HepG2 (cell line): ENCODE results near the gene NEURL3. TPM values are rescaled to one million over a fixed set of nuclear protein-coding genes. Genes with fewer than 3 reads are reported as not detected.

Experiments
- AGO1 ChIP-seq: fragments of 200-400 bp; formaldehyde crosslinking; IDR thresholded peaks from 2 replicates; pipeline ENCODE4 v1.6.1; 2017; ENCODE audit warnings: mild to moderate bottlenecking, low read depth, low read length, moderate library complexity; ENCODE audit not compliant: poor library complexity, severe bottlenecking
- ATF7 ChIP-seq, 2 experiments: fragments of 450-650 bp in 1 of 2; sonication (generic) in 1 of 2; formaldehyde crosslinking in 1 of 2; IDR thresholded peaks; 2 replicates each; pipeline versions ENCODE4 v1.4.0 to v1.6.1; 2016 to 2020; ENCODE audit warnings: antibody characterized with exemption in 1 of 2, mild to moderate bottlenecking in 1 of 2, missing genetic modification reagents in 1 of 2
- CBX2 ChIP-seq, 2 experiments: fragments of 200-600 bp in 1 of 2; sonication (generic); formaldehyde crosslinking in 1 of 2; IDR thresholded peaks; 2 replicates each; pipeline versions ENCODE4 v1.7.0 to v1.8.1; 2018 to 2022; ENCODE audit warnings: low read depth in 2 of 2, low read length in 1 of 2, mild to moderate bottlenecking in 1 of 2, missing genetic modification reagents in 1 of 2
- HDAC1 ChIP-seq: sonication (generic); formaldehyde crosslinking; IDR thresholded peaks from 2 replicates; pipeline ENCODE4 v1.5.1; 2020; ENCODE audit warnings: mild to moderate bottlenecking, missing genetic modification reagents
- HDAC6 ChIP-seq: fragments of 200-600 bp; sonication (generic); IDR thresholded peaks from 2 replicates; pipeline ENCODE4 v1.7.0; 2017; ENCODE audit warnings: mild to moderate bottlenecking, antibody characterized with exemption, low read length, low read depth
- HNF1A ChIP-seq, 2 experiments: sonication (generic) in 1 of 2; formaldehyde crosslinking in 1 of 2; IDR thresholded peaks; 2 replicates each; pipeline versions ENCODE4 v1.4.0 to v1.6.1; 2016 to 2020; ENCODE audit warnings: borderline replicate concordance in 1 of 2, low read depth in 1 of 2, mild to moderate bottlenecking in 1 of 2, missing genetic modification reagents in 1 of 2
- HNRNPL ChIP-seq: fragments of 200-400 bp; formaldehyde crosslinking; IDR thresholded peaks from 2 replicates; pipeline ENCODE4 v1.6.1; 2017; ENCODE audit warnings: mild to moderate bottlenecking, low read depth, low read length
- KAT8 ChIP-seq: IDR thresholded peaks from 2 replicates; pipeline ENCODE4 v1.6.1; 2016; ENCODE audit warnings: missing genetic modification reagents, missing compliant biosample characterization
- MTF1 ChIP-seq: sonication (generic); formaldehyde crosslinking; IDR thresholded peaks from 2 replicates; pipeline ENCODE4 v1.5.0; 2020; ENCODE audit warnings: missing genetic modification reagents
- NFKB2 ChIP-seq: sonication (generic); formaldehyde crosslinking; IDR thresholded peaks from 2 replicates; pipeline ENCODE4 v1.4.0; 2020; ENCODE audit warnings: missing genetic modification reagents, borderline replicate concordance
- PAF1 ChIP-seq: IDR thresholded peaks from 2 replicates; pipeline ENCODE4 v1.6.1; 2016; ENCODE audit warnings: missing genetic modification reagents, missing compliant biosample characterization
- POLR2G ChIP-seq: fragments of 200-400 bp; formaldehyde crosslinking; IDR thresholded peaks from 2 replicates; pipeline ENCODE4 v1.6.1; 2018; ENCODE audit warnings: mild to moderate bottlenecking, low read depth, low read length, moderate library complexity
- RORA ChIP-seq: sonication (generic); formaldehyde crosslinking; IDR thresholded peaks from 2 replicates; pipeline ENCODE4 v1.5.0; 2020; ENCODE audit warnings: mild to moderate bottlenecking, missing genetic modification reagents, moderate library complexity
- SALL1 ChIP-seq: sonication (generic); formaldehyde crosslinking; IDR thresholded peaks from 2 replicates; pipeline ENCODE4 v1.8.0; 2022; ENCODE audit warnings: mild to moderate bottlenecking, missing genetic modification reagents
- SNAPC2 ChIP-seq: sonication (generic); formaldehyde crosslinking; IDR thresholded peaks from 2 replicates; pipeline ENCODE4 v1.8.1; 2022; ENCODE audit warnings: mild to moderate bottlenecking, missing genetic modification reagents
- TBX2 ChIP-seq: sonication (generic); formaldehyde crosslinking; IDR thresholded peaks from 2 replicates; pipeline ENCODE4 v1.5.0; 2020; ENCODE audit warnings: missing genetic modification reagents, mild to moderate bottlenecking, borderline replicate concordance
- ZNF256 ChIP-seq: sonication (generic); formaldehyde crosslinking; conservative IDR thresholded peaks from 2 replicates; pipeline ENCODE4 v1.4.0; 2020; ENCODE audit warnings: missing genetic modification reagents
- ZNF260 ChIP-seq: sonication (generic); formaldehyde crosslinking; IDR thresholded peaks from 2 replicates; pipeline ENCODE4 v1.4.0; 2020; ENCODE audit warnings: missing genetic modification reagents, low read depth, mild to moderate bottlenecking, borderline replicate concordance
- ZNF451 ChIP-seq: sonication (generic); formaldehyde crosslinking; IDR thresholded peaks from 2 replicates; pipeline ENCODE4 v1.5.0; 2020; ENCODE audit warnings: mild to moderate bottlenecking, missing genetic modification reagents
- ZNF572 ChIP-seq: sonication (generic); formaldehyde crosslinking; IDR thresholded peaks from 2 replicates; pipeline ENCODE4 v1.5.1; 2020; ENCODE audit warnings: mild to moderate bottlenecking, missing genetic modification reagents
- ZNF616 ChIP-seq: sonication (generic); formaldehyde crosslinking; IDR thresholded peaks from 2 replicates; pipeline ENCODE4 v1.5.0; 2020; ENCODE audit warnings: low read depth, mild to moderate bottlenecking, missing genetic modification reagents
- ZNF713 ChIP-seq: sonication (generic); formaldehyde crosslinking; IDR thresholded peaks from 2 replicates; pipeline ENCODE4 v1.4.0; 2020; ENCODE audit warnings: mild to moderate bottlenecking, missing genetic modification reagents
- ZNF879 ChIP-seq: sonication (generic); formaldehyde crosslinking; IDR thresholded peaks from 2 replicates; pipeline ENCODE4 v1.8.1; 2023; ENCODE audit warnings: missing genetic modification reagents
- polyA plus RNA-seq, 8 experiments: library from polyadenylated mRNA; depleted of rRNA in 3 of 8; stranded (reverse) in 7 of 8; unstranded in 1 of 8; fragments of >200 nt; fragmentation: Illumina TruSeq in 4 of 8; extraction: Trizol in 4 of 8; gene quantifications; 2 replicates each; pipeline versions ENCODE4 v1.2.1 to v1.2.3, GENCODE V29; 2011 to 2016; ENCODE audit warnings: low read depth in 4 of 8, missing spikeins in 1 of 8, mixed read lengths in 1 of 8; ENCODE audit not compliant: insufficient read depth in 1 of 8
- total RNA-seq, 5 experiments: library from RNA; depleted of rRNA; stranded (reverse); fragments of >200 nt; fragmentation: Illumina TruSeq; extraction: Trizol; gene quantifications; 2 replicates each; pipeline ENCODE4 v1.2.3, GENCODE V29; 2016; ENCODE audit warnings: low read depth in 1 of 5
- TF ChIP-seq, protein P1 (sequence below): sonication (generic); formaldehyde crosslinking; IDR thresholded peaks from 2 replicates; pipeline ENCODE4 v1.8.1; 2023; ENCODE audit warnings: mild to moderate bottlenecking, missing genetic modification reagents
- TF ChIP-seq, protein P2 (sequence below): sonication (generic); formaldehyde crosslinking; IDR thresholded peaks from 2 replicates; pipeline ENCODE4 v1.4.0; 2020; ENCODE audit warnings: mild to moderate bottlenecking, low read depth, missing genetic modification reagents

Gene NEURL3
- total and polyA plus RNA-seq, 2 of the 13 experiments (the other 11 are each of a cell fraction or from before 2014, with no cell fraction given), result 0.16 to 1.2 TPM

- TF ChIP-seq, protein P1, sequence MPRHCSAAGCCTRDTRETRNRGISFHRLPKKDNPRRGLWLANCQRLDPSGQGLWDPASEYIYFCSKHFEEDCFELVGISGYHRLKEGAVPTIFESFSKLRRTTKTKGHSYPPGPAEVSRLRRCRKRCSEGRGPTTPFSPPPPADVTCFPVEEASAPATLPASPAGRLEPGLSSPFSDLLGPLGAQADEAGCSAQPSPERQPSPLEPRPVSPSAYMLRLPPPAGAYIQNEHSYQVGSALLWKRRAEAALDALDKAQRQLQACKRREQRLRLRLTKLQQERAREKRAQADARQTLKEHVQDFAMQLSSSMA (CRISPR knock-in tag), result no peak; the same call in 1 of the 2 replicates
- TF ChIP-seq AGO1 (no peak), RORA (no peak), TBX2 (CRISPR knock-in tag) (0 out of 2 replicates have a peak, but pooled peaks have one; percentile 14), SNAPC2 (CRISPR knock-in tag) (no peak), ZNF572 (CRISPR knock-in tag) (no peak), HDAC1 (CRISPR knock-in tag) (peak; percentile 50), CBX2 (IDR thresholded peaks at IDR 0.05; ENCODE audit: low read depth, low read length) (no peak), CBX2 (CRISPR knock-in tag; IDR thresholded peaks at IDR 0.05; ENCODE audit: low read depth) (no peak), POLR2G (no peak), NFKB2 (CRISPR knock-in tag) (0 out of 2 replicates have a peak, but pooled peaks have one; percentile 20), HDAC6 (no peak), ZNF451 (CRISPR knock-in tag) (0 out of 2 replicates have a peak, but pooled peaks have one; percentile 9), SALL1 (no peak), MTF1 (no peak), PAF1 (CRISPR knock-in tag) (no peak), HNRNPL (no peak), ZNF256 (CRISPR knock-in tag) (no peak), KAT8 (CRISPR knock-in tag) (no peak), ZNF616 (0 out of 2 replicates have a peak, but pooled peaks have one; percentile 1), ZNF879 (CRISPR knock-in tag) (no peak), ZNF260 (CRISPR knock-in tag) (no peak), ZNF713 (CRISPR knock-in tag) (0 out of 2 replicates have a peak, but pooled peaks have one; percentile 55), ATF7 (IDR thresholded peaks at IDR 0.05) (no peak), ATF7 (CRISPR knock-in tag; IDR thresholded peaks at IDR 0.05) (no peak), HNF1A (IDR thresholded peaks at IDR 0.05; ENCODE audit: low read depth) (no peak), HNF1A (CRISPR knock-in tag; IDR thresholded peaks at IDR 0.05; ENCODE audit: borderline replicate concordance) (no peak)
- TF ChIP-seq, protein P2, sequence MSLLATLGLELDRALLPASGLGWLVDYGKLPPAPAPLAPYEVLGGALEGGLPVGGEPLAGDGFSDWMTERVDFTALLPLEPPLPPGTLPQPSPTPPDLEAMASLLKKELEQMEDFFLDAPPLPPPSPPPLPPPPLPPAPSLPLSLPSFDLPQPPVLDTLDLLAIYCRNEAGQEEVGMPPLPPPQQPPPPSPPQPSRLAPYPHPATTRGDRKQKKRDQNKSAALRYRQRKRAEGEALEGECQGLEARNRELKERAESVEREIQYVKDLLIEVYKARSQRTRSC (CRISPR knock-in tag), result no peak
Measured at GRCh38 chr2:96537066-96537733, 32.0 kb upstream of the NEURL3 start (continued).
